GM23338 (cell line): ENCODE results near the gene SLC4A5. TPM values are rescaled to one million over a fixed set of nuclear protein-coding genes. Genes with fewer than 3 reads are reported as not detected.

Source experiments
- ATAC-seq: fragments of 200-7000 bp; cut with Tn5 transposase; 3 replicates; pipeline ENCODE4 v1.9.1; 2020
- DNase-seq: peaks from one replicate; pipeline ENCODE4 v3.0.0-alpha.2; 2015; ENCODE audit warnings: low spot score
- H2AFZ ChIP-seq: fragments of 200-600 bp; sonication (generic); 2 replicates; pipeline ENCODE4 v1.8.0; 2016; ENCODE audit warnings: antibody characterized with exemption, mild to moderate bottlenecking, moderate library complexity
- H3F3A ChIP-seq: fragments of 200-600 bp; sonication (generic); replicated peaks from 2 replicates; pipeline ENCODE4 v1.8.0; 2017; ENCODE audit warnings: antibody characterized with exemption, mixed run types, low read depth
- H3K27ac ChIP-seq: fragments of 200-600 bp; sonication (generic); 2 replicates; pipeline ENCODE4 v1.6.1; 2016; ENCODE audit warnings: low read depth
- H3K27me3 ChIP-seq: fragments of 200-600 bp; sonication (generic); 2 replicates; pipeline ENCODE4 v1.8.0; 2016; ENCODE audit warnings: mild to moderate bottlenecking, mixed run types, moderate library complexity; ENCODE audit not compliant: insufficient read depth
- H3K36me3 ChIP-seq: fragments of 200-600 bp; sonication (generic); 2 replicates; pipeline ENCODE4 v1.8.0; 2016; ENCODE audit warnings: mild to moderate bottlenecking; ENCODE audit not compliant: insufficient read depth
- H3K4me1 ChIP-seq: fragments of 200-600 bp; sonication (generic); 2 replicates; pipeline ENCODE4 v1.8.0; 2016; ENCODE audit warnings: mild to moderate bottlenecking, moderate library complexity; ENCODE audit not compliant: insufficient read depth
- H3K4me2 ChIP-seq: fragments of 200-600 bp; sonication (generic); 2 replicates; pipeline ENCODE4 v1.7.1; 2017; ENCODE audit warnings: mixed run types
- H3K4me3 ChIP-seq: fragments of 200-600 bp; sonication (generic); 2 replicates; pipeline ENCODE4 v1.6.1; 2016; ENCODE audit warnings: mixed run types
- H3K79me2 ChIP-seq: fragments of 200-600 bp; sonication (generic); replicated peaks from 2 replicates; pipeline ENCODE4 v1.8.0; 2017; ENCODE audit warnings: mild to moderate bottlenecking; ENCODE audit not compliant: insufficient read depth
- H3K9me2 ChIP-seq: fragments of 200-600 bp; sonication (generic); 2 replicates; pipeline ENCODE4 v1.8.0; 2017; ENCODE audit not compliant: insufficient read depth
- H4K20me1 ChIP-seq: fragments of 200-600 bp; sonication (generic); replicated peaks from 2 replicates; pipeline ENCODE4 v1.8.0; 2017; ENCODE audit warnings: mild to moderate bottlenecking; ENCODE audit not compliant: insufficient read depth
- H3K27ac Mint-ChIP-seq: 2 replicates; pipeline ENCODE4 v1.8.0; 2020; ENCODE audit warnings: inconsistent platforms, mild to moderate bottlenecking, moderate library complexity, mixed read lengths
- H3K27me3 Mint-ChIP-seq: 3 replicates; pipeline ENCODE4 v1.8.0; 2022; ENCODE audit warnings: low read depth, mild to moderate bottlenecking, moderate library complexity, mixed read lengths, inconsistent platforms; ENCODE audit not compliant: insufficient read depth, poor library complexity
- H3K36me3 Mint-ChIP-seq: 3 replicates; pipeline ENCODE4 v1.8.0; 2021; ENCODE audit warnings: low read depth, mild to moderate bottlenecking, inconsistent platforms, moderate library complexity, mixed read lengths
- H3K4me1 Mint-ChIP-seq: 3 replicates; pipeline ENCODE4 v1.8.0; 2020; ENCODE audit warnings: mild to moderate bottlenecking, inconsistent platforms, mixed read lengths
- H3K4me3 Mint-ChIP-seq: 3 replicates; pipeline ENCODE4 v1.8.0; 2021; ENCODE audit warnings: moderate library complexity, mild to moderate bottlenecking, inconsistent platforms, mixed read lengths
- H3K9me3 Mint-ChIP-seq: 3 replicates; pipeline ENCODE4 v1.8.0; 2020; ENCODE audit warnings: moderate library complexity, mild to moderate bottlenecking, inconsistent platforms, mixed read lengths
- CREB1 ChIP-seq: fragments of 250-450 bp; sonication (Bioruptor Pico); IDR thresholded peaks from 2 replicates; pipeline ENCODE4 v1.5.0; 2020; ENCODE audit warnings: low read depth, mild to moderate bottlenecking, moderate library complexity
- CTCF ChIP-seq, 2 experiments: fragments of 200-600 bp in 1 of 2; sonication (generic) in 1 of 2; conservative IDR thresholded peaks; 2 replicates each; pipeline versions ENCODE4 v1.5.1 to v1.6.1; 2016 to 2017; ENCODE audit warnings: antibody characterized with exemption in 2 of 2, low read depth in 2 of 2, mild to moderate bottlenecking in 2 of 2, moderate library complexity in 1 of 2
- ETS1 ChIP-seq: IDR thresholded peaks from 2 replicates; pipeline ENCODE4 v1.6.1; 2016; ENCODE audit warnings: antibody characterized with exemption
- EZH2 ChIP-seq: fragments of 200-600 bp; sonication (generic); IDR thresholded peaks from one replicate; pipeline ENCODE4 v1.8.0; 2017; ENCODE audit warnings: antibody characterized with exemption, mild to moderate bottlenecking, low read depth; ENCODE audit not compliant: unreplicated experiment
- EZH2phosphoT487 ChIP-seq: fragments of 200-600 bp; sonication (generic); IDR thresholded peaks from one replicate; pipeline ENCODE4 v1.8.1; 2018; ENCODE audit warnings: antibody characterized with exemption; ENCODE audit not compliant: unreplicated experiment
- JUNB ChIP-seq: IDR thresholded peaks from one replicate; pipeline ENCODE4 v1.6.1; 2016; ENCODE audit warnings: antibody characterized with exemption; ENCODE audit not compliant: unreplicated experiment
- NANOG ChIP-seq: IDR thresholded peaks from 2 replicates; pipeline ENCODE4 v1.6.1; 2016; ENCODE audit warnings: antibody characterized with exemption, borderline replicate concordance
- POLR2AphosphoS5 ChIP-seq: IDR thresholded peaks from 2 replicates; pipeline ENCODE4 v1.6.1; 2016; ENCODE audit warnings: antibody characterized with exemption, low read depth
- REST ChIP-seq: IDR thresholded peaks from one replicate; pipeline ENCODE4 v1.6.1; 2018; ENCODE audit warnings: antibody characterized with exemption; ENCODE audit not compliant: unreplicated experiment
- STAT1 ChIP-seq: IDR thresholded peaks from one replicate; pipeline ENCODE4 v1.6.1; 2016; ENCODE audit warnings: antibody characterized with exemption; ENCODE audit not compliant: unreplicated experiment
- ZNF114 ChIP-seq: fragments of 250-450 bp; sonication (Bioruptor Pico); IDR thresholded peaks from 2 replicates; pipeline ENCODE4 v1.5.0; 2020; ENCODE audit warnings: mild to moderate bottlenecking, moderate library complexity
- ZNF331 ChIP-seq: fragments of 250-450 bp; sonication (Bioruptor Pico); IDR thresholded peaks from 2 replicates; pipeline ENCODE4 v1.5.0; 2020; ENCODE audit warnings: low read depth, mild to moderate bottlenecking, moderate library complexity
- ZNF462 ChIP-seq: fragments of 250-450 bp; sonication (Bioruptor Pico); IDR thresholded peaks from 2 replicates; pipeline ENCODE4 v1.5.0; 2020; ENCODE audit warnings: mild to moderate bottlenecking, moderate library complexity
- polyA plus RNA-seq: library from polyadenylated mRNA; unstranded; fragments of >200 nt; fragmentation: Nextera tagmentation; extraction: Ambion mirVana; gene quantifications from 2 replicates; pipeline ENCODE4 v1.2.1, GENCODE V29; 2016
- total RNA-seq: library from RNA; depleted of rRNA; stranded (reverse); fragments of >200 nt; shearing (Covaris generic); gene quantifications from 2 replicates; pipeline ENCODE4 v1.2.3, GENCODE V29; 2014

SLC4A5 gene
- total and polyA plus RNA-seq, 2 experiments from 2014 or later: 0.24 to 0.70 TPM

GRCh38 chr2:74291886-74292621, 51.2 kb downstream of the SLC4A5 start:
- Histone ChIP-seq H3K79me2 (no peaks in the 10 kb centered on the region), H3K4me1 (no peaks in the 10 kb centered on the region), H2AFZ (no peak overlapping the region), H3K36me3 (no peaks in the 10 kb centered on the region), H3F3A (no peaks in the 10 kb centered on the region), H3K4me2 (no peak overlapping the region), H4K20me1 (no peaks in the 10 kb centered on the region), H3K27me3 (no peaks in the 10 kb centered on the region), H3K9me2 (no peaks in the 10 kb centered on the region), H3K4me3 (no peak overlapping the region), H3K27ac (no peak overlapping the region)
- Mint-ChIP-seq H3K36me3 (no peaks in the 10 kb centered on the region), H3K4me1 (peaks cover 3% of the 10 kb centered on the region; the same call in 1 of the 3 replicates), H3K9me3 (no peaks in the 10 kb centered on the region), H3K27ac (no peak overlapping the region), H3K4me3 (no peak overlapping the region), H3K27me3 (peaks cover 7% of the 10 kb centered on the region)
- TF ChIP-seq POLR2AphosphoS5: no peak
- no peak for TF ChIP-seq ETS1
- no peak for TF ChIP-seq CTCF (conservative IDR thresholded peaks at IDR 0.05; ENCODE audit: low read depth in 2 of 2)
- TF ChIP-seq NANOG: no peak
- no peak for TF ChIP-seq EZH2
- TF ChIP-seq JUNB: no peak
- TF ChIP-seq STAT1: no peak
- no peak for TF ChIP-seq EZH2phosphoT487
- no peak for TF ChIP-seq ZNF331 (CRISPR knock-in tag)
- no peak for TF ChIP-seq REST
- TF ChIP-seq CREB1 (CRISPR knock-in tag): no peak
- TF ChIP-seq ZNF462: no peak
- no peak for TF ChIP-seq ZNF114
- ATAC-seq: no peak; the same call in 2 of the 3 replicates
- DNase-seq: no peak
